DOHH2 (cell line): ENCODE data around the gene RABGAP1.

Experiments
- H3F3A ChIP-seq: fragments of 200-600 bp; sonication (generic), shearing (Covaris generic); 2 replicates; pipeline ENCODE4 v1.6.0; 2016; ENCODE audit warnings: antibody characterized with exemption, mild to moderate bottlenecking; ENCODE audit not compliant: control insufficient read depth, insufficient read depth
- H3K27ac ChIP-seq: fragments of 200-600 bp; sonication (generic); 2 replicates; pipeline ENCODE4 v1.5.1; 2014; ENCODE audit warnings: low read depth, mild to moderate bottlenecking, low read length, moderate library complexity
- H3K27me3 ChIP-seq: fragments of 200-600 bp; sonication (generic); 2 replicates; pipeline ENCODE4 v1.6.1; 2014; ENCODE audit warnings: mild to moderate bottlenecking, low read length, mixed read lengths; ENCODE audit not compliant: control insufficient read depth
- H3K36me3 ChIP-seq: fragments of 200-600 bp; sonication (generic); 2 replicates; pipeline ENCODE4 v1.6.1; 2014; ENCODE audit warnings: mild to moderate bottlenecking, low read length, moderate library complexity, mixed read lengths; ENCODE audit not compliant: control insufficient read depth
- H3K4me1 ChIP-seq: fragments of 200-600 bp; sonication (generic); 2 replicates; pipeline ENCODE4 v1.6.1; 2014; ENCODE audit warnings: mild to moderate bottlenecking, low read length, mixed read lengths; ENCODE audit not compliant: control insufficient read depth
- H3K4me2 ChIP-seq: fragments of 200-600 bp; sonication (generic); 2 replicates; pipeline ENCODE4 v1.6.0; 2014; ENCODE audit warnings: mild to moderate bottlenecking, low read length, moderate library complexity
- H3K4me3 ChIP-seq: fragments of 200-600 bp; sonication (generic); 2 replicates; pipeline ENCODE4 v1.5.1; 2014; ENCODE audit warnings: mild to moderate bottlenecking, low read length, mixed read lengths
- H3K79me2 ChIP-seq: fragments of 200-600 bp; sonication (generic); 2 replicates; pipeline ENCODE4 v1.6.1; 2014; ENCODE audit warnings: mild to moderate bottlenecking, low read length, mixed read lengths; ENCODE audit not compliant: control insufficient read depth
- H3K9me2 ChIP-seq: fragments of 200-600 bp; sonication (generic); replicated peaks from 2 replicates; pipeline ENCODE4 v1.6.1; 2014; ENCODE audit warnings: mild to moderate bottlenecking, low read length, mixed read lengths; ENCODE audit not compliant: control insufficient read depth
- H3K9me3 ChIP-seq: fragments of 200-600 bp; sonication (generic); 2 replicates; pipeline ENCODE4 v1.6.1; 2014; ENCODE audit warnings: antibody characterized with exemption, low read length, mixed read lengths; ENCODE audit not compliant: control insufficient read depth, insufficient read depth
- H4K20me1 ChIP-seq: fragments of 200-600 bp; sonication (generic); 2 replicates; pipeline ENCODE4 v1.6.0; 2014; ENCODE audit warnings: low read depth, mild to moderate bottlenecking, antibody characterized with exemption, low read length, moderate library complexity; ENCODE audit not compliant: control insufficient read depth, insufficient read depth
- EZH2phosphoT487 ChIP-seq: fragments of 200-600 bp; sonication (generic); IDR thresholded peaks from 2 replicates; pipeline ENCODE4 v1.6.1; 2017; ENCODE audit warnings: borderline replicate concordance, mild to moderate bottlenecking, antibody characterized with exemption, low read length, moderate library complexity, mixed read lengths
- TF ChIP-seq, protein P1 (sequence below): fragments of 200-600 bp; sonication (generic); IDR thresholded peaks from one replicate; pipeline ENCODE4 v1.5.1; 2014; ENCODE audit warnings: antibody characterized with exemption, mild to moderate bottlenecking, low read depth, low read length; ENCODE audit not compliant: poor library complexity, severe bottlenecking

RABGAP1 gene

DNA sequence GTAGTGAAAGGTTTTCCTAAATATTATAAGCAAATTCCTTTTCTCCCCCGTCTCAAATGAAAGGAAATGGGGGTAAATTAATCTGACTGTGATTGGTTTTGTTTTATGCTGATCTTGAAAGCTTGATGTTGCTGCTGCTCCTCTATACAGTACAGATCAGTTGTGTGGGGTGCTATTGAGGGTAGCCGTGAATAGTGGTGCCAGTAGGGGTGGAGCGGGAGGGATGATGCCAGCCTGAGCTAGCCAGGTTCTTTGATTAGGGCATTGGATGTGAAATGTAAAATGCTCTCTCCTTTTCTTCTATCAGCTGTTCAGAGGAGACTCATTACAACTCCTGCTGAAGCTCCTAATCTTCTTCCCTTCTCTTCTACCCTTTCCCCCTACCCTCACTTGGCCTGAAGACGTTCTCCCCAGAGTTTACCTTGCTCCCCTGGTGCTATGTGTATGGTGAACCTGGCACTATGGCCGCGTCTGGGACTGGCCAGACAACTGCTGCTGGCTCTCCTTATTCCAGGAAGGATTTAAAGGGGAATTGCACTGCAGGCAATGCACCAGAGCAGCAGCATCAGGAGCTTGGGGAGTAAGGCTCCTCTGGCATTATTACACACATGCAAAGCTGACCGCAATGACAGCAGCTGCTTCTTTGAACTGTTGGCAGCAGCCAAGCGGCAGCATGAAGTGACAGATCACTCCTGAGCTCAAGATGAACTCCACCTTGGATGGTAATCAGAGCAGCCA, 93.2 kb downstream of the RABGAP1 start:
- no peak overlapping the region for H3K4me2 ChIP-seq
- no peaks in the 10 kb centered on the region for H3K36me3 ChIP-seq
- H3K79me2 ChIP-seq: no peaks in the 10 kb centered on the region

DNA sequence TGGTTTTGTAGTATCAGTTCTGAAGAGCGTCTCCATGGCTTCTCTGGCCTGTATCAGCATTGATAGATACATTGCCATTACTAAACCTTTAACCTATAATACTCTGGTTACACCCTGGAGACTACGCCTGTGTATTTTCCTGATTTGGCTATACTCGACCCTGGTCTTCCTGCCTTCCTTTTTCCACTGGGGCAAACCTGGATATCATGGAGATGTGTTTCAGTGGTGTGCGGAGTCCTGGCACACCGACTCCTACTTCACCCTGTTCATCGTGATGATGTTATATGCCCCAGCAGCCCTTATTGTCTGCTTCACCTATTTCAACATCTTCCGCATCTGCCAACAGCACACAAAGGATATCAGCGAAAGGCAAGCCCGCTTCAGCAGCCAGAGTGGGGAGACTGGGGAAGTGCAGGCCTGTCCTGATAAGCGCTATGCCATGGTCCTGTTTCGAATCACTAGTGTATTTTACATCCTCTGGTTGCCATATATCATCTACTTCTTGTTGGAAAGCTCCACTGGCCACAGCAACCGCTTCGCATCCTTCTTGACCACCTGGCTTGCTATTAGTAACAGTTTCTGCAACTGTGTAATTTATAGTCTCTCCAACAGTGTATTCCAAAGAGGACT, 94.2 kb downstream of the RABGAP1 start:
- Histone ChIP-seq H3K27me3 (no peaks in the 10 kb centered on the region), H3K9me3 (no peaks in the 10 kb centered on the region), H3K36me3 (peaks cover under 1% of the 10 kb centered on the region; the same call in 1 of the 2 replicates), H3K4me3 (no peak overlapping the region), H3K4me1 (no peaks in the 10 kb centered on the region), H3K9me2 (no peaks in the 10 kb centered on the region), H3F3A (no peaks in the 10 kb centered on the region), H3K27ac (no peak overlapping the region), H3K4me2 (no peak overlapping the region), H4K20me1 (no peaks in the 10 kb centered on the region; the same call in 1 of the 2 replicates), H3K79me2 (no peaks in the 10 kb centered on the region)
- TF ChIP-seq EZH2phosphoT487: no peak
- TF ChIP-seq, protein P1, sequence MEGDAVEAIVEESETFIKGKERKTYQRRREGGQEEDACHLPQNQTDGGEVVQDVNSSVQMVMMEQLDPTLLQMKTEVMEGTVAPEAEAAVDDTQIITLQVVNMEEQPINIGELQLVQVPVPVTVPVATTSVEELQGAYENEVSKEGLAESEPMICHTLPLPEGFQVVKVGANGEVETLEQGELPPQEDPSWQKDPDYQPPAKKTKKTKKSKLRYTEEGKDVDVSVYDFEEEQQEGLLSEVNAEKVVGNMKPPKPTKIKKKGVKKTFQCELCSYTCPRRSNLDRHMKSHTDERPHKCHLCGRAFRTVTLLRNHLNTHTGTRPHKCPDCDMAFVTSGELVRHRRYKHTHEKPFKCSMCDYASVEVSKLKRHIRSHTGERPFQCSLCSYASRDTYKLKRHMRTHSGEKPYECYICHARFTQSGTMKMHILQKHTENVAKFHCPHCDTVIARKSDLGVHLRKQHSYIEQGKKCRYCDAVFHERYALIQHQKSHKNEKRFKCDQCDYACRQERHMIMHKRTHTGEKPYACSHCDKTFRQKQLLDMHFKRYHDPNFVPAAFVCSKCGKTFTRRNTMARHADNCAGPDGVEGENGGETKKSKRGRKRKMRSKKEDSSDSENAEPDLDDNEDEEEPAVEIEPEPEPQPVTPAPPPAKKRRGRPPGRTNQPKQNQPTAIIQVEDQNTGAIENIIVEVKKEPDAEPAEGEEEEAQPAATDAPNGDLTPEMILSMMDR: no peak

More for the DNA sequence above, 93.2 kb downstream of the RABGAP1 start:
- H3K4me1 ChIP-seq: no peaks in the 10 kb centered on the region
- H3K4me3 ChIP-seq: no peak overlapping the region
- H3F3A ChIP-seq: no peaks in the 10 kb centered on the region
- H3K27me3 ChIP-seq: no peaks in the 10 kb centered on the region
- H4K20me1 ChIP-seq: no peaks in the 10 kb centered on the region; the same call in 1 of the 2 replicates
- TF ChIP-seq, protein P1: no peak
- TF ChIP-seq EZH2phosphoT487: no peak
- no peaks in the 10 kb centered on the region for H3K9me3 ChIP-seq
- H3K9me2 ChIP-seq: no peaks in the 10 kb centered on the region
- H3K27ac ChIP-seq: no peak overlapping the region

DNA sequence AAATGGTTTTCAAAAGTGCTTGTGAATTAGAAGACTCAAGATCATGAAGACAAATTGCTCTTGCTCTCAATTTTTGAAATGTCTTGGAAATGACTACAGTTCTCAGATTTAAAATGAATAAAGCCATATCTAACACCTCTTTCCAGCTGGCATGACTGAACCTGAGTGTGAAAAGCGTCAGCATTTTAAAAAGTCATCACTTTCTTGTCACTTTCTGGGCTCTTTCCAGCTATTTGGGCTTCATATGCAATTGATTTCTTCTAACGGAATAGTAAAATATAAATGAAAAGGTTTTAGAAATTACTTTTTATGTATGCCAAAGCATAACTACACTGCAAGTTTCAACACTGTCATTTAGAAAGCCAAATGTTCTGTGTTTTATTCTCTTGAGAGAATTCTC, 95.0 kb downstream of the RABGAP1 start:
- no peaks in the 10 kb centered on the region for H3K79me2 ChIP-seq
- no peaks in the 10 kb centered on the region for H3K9me2 ChIP-seq
- no peaks in the 10 kb centered on the region for H3F3A ChIP-seq
- H3K27me3 ChIP-seq: no peaks in the 10 kb centered on the region
- H3K4me1 ChIP-seq: no peaks in the 10 kb centered on the region
- no peaks in the 10 kb centered on the region; the same call in 1 of the 2 replicates for H4K20me1 ChIP-seq
- no peak overlapping the region for H3K27ac ChIP-seq
- H3K36me3 ChIP-seq: peaks cover 4% of the 10 kb centered on the region; the same call in 1 of the 2 replicates
- no peaks in the 10 kb centered on the region for H3K9me3 ChIP-seq
- H3K4me2 ChIP-seq: no peak overlapping the region
- TF ChIP-seq EZH2phosphoT487: no peak
- TF ChIP-seq, protein P1: no peak
- no peak overlapping the region for H3K4me3 ChIP-seq
